B cell (primary cell): ENCODE data around the gene ALDH3B1. TPM values are rescaled to one million over a fixed set of nuclear protein-coding genes. Genes with fewer than 3 reads are reported as not detected.
A peak's percentile ranks its signal among the peaks of the same experiment; 100 is the strongest.

Source experiments
- ATAC-seq: fragments of 200-7000 bp; cut with Tn5 transposase; one replicate; pipeline ENCODE4 v1.10.0; 2021; ENCODE audit warnings: low read depth, mild to moderate bottlenecking, moderate number of reproducible peaks, moderate library complexity
- CTCF ChIA-PET: fragments of 350-600 bp; sonication (Branson Sonifier 250); formaldehyde crosslinking; loops from one replicate; lab custom pipeline; 2021; ENCODE audit warnings: antibody characterized with exemption, inconsistent platforms; lab: Charles Lee
- POLR2A ChIA-PET: fragments of 350-600 bp; sonication (Branson Sonifier 250); formaldehyde crosslinking; loops from one replicate; lab custom pipeline; 2021; ENCODE audit warnings: antibody characterized with exemption; lab: Charles Lee
- DNase-seq: peaks from one replicate; pipeline ENCODE4 v3.0.0; 2013
- H2AFZ ChIP-seq: 2 replicates; pipeline ENCODE4 v1.6.1; 2012; ENCODE audit warnings: mild to moderate bottlenecking, low read depth, low read length; ENCODE audit not compliant: insufficient read depth, poor library complexity, severe bottlenecking
- H3K27ac ChIP-seq, 2 donors: 1 replicate in 1 of 2; 2 replicates in 1 of 2; pipeline ENCODE4 v1.5.1; 2012 to 2013; ENCODE audit warnings: low read length in 2 of 2, mild to moderate bottlenecking in 2 of 2, moderate library complexity in 1 of 2
- H3K27me3 ChIP-seq, 4 experiments: fragments of 200-600 bp in 1 of 4; sonication (generic) in 1 of 4; replicated peaks in 1 of 4; 1 replicate in 2 of 4; 2 replicates in 2 of 4; pipeline versions ENCODE4 v1.6.1 to v1.7.0; 2013 to 2016; ENCODE audit warnings: low read length in 3 of 4, mild to moderate bottlenecking in 2 of 4, mixed read lengths in 1 of 4, moderate library complexity in 1 of 4; ENCODE audit not compliant: insufficient read depth in 4 of 4, control insufficient read depth in 3 of 4; ENCODE audit errors: control extremely low read depth in 1 of 4
- H3K36me3 ChIP-seq, 2 experiments: replicated peaks in 1 of 2; 1 replicate in 1 of 2; 2 replicates in 1 of 2; pipeline versions ENCODE4 v1.6.1 to v1.7.1; 2013; ENCODE audit warnings: low read length in 1 of 2; ENCODE audit not compliant: insufficient read depth in 2 of 2, control insufficient read depth in 1 of 2; ENCODE audit errors: control extremely low read depth in 1 of 2, extremely low read depth in 1 of 2
- H3K4me1 ChIP-seq, 2 donors: fragments of 200-600 bp in 1 of 2; sonication (generic) in 1 of 2; 1 replicate in 1 of 2; 2 replicates in 1 of 2; pipeline versions ENCODE4 v1.5.1 to v1.6.1; 2013 to 2017; ENCODE audit warnings: low read length in 2 of 2; ENCODE audit not compliant: control insufficient read depth in 2 of 2, insufficient read depth in 2 of 2
- H3K4me2 ChIP-seq: replicated peaks from 2 replicates; pipeline ENCODE3; 2012; ENCODE audit warnings: mild to moderate bottlenecking, low read depth, low read length; ENCODE audit not compliant: poor library complexity, severe bottlenecking
- H3K4me3 ChIP-seq, 5 experiments: fragments of 200-600 bp in 1 of 5; sonication (generic) in 1 of 5; 1 replicate in 3 of 5; 2 replicates in 2 of 5; pipeline versions ENCODE4 v1.5.1 to v1.7.0; 2011 to 2016; ENCODE audit warnings: low read length in 4 of 5, mild to moderate bottlenecking in 4 of 5, low read depth in 2 of 5, control low read depth in 1 of 5, moderate library complexity in 1 of 5; ENCODE audit not compliant: insufficient read depth in 1 of 5; ENCODE audit errors: control extremely low read depth in 1 of 5, extremely low read depth in 1 of 5
- H3K79me2 ChIP-seq: fragments of 200-600 bp; sonication (generic); one replicate; pipeline ENCODE4 v1.6.0; 2016; ENCODE audit warnings: low read length; ENCODE audit not compliant: control insufficient read depth, insufficient read depth
- H3K9ac ChIP-seq: fragments of 200-600 bp; sonication (generic); 2 replicates; pipeline ENCODE4 v1.6.1; 2017; ENCODE audit warnings: mild to moderate bottlenecking, low read length, moderate library complexity
- H3K9me3 ChIP-seq, 3 donors: one replicate each; pipeline versions ENCODE4 v1.6.1 to v1.7.1; 2013; ENCODE audit warnings: low read length in 2 of 3; ENCODE audit not compliant: control insufficient read depth in 2 of 3, insufficient read depth in 1 of 3; ENCODE audit errors: control extremely low read depth in 1 of 3
- H4K20me1 ChIP-seq: 2 replicates; pipeline ENCODE4 v1.6.0; 2012; ENCODE audit warnings: mild to moderate bottlenecking, low read length; ENCODE audit not compliant: insufficient read depth, control insufficient read depth, poor library complexity, severe bottlenecking
- H3K27ac Mint-ChIP-seq: one replicate; pipeline ENCODE4 v1.8.0; 2021; ENCODE audit warnings: mixed read lengths
- H3K27me3 Mint-ChIP-seq: one replicate; pipeline ENCODE4 v1.8.0; 2021; ENCODE audit warnings: mixed read lengths
- H3K4me1 Mint-ChIP-seq: one replicate; pipeline ENCODE4 v1.8.0; 2021; ENCODE audit warnings: mixed read lengths
- H3K4me3 Mint-ChIP-seq: one replicate; pipeline ENCODE4 v1.8.0; 2021; ENCODE audit warnings: mixed read lengths
- H3K9me3 Mint-ChIP-seq: one replicate; pipeline ENCODE4 v1.8.0; 2022; ENCODE audit warnings: mixed read lengths; ENCODE audit not compliant: insufficient read depth
- EZH2 ChIP-seq: IDR thresholded peaks from 2 replicates; pipeline ENCODE4 v1.6.1; 2012; ENCODE audit warnings: borderline replicate concordance, low read depth, mild to moderate bottlenecking, moderate library complexity, low read length; ENCODE audit not compliant: insufficient read depth, poor library complexity, severe bottlenecking
- WGBS: methylation state at CpG from one replicate; pipeline ENCODE4 v1.1.5; 2013; ENCODE audit warnings: missing lambda C conversion rate; ENCODE audit not compliant: insufficient coverage; 5-methylcytosine and 5-hydroxymethylcytosine counted together
- intact Hi-C: fragments of 100-400 bp; cut with micrococcal nuclease; formaldehyde crosslinking; loops from one replicate; pipeline ENCODE4 v1.10.0; 2022
- polyA plus RNA-seq: library from polyadenylated mRNA; depleted of rRNA; stranded (reverse); fragments of >200 nt; gene quantifications from 2 replicates; pipeline ENCODE4 v1.2.3, GENCODE V29; 2012
- total RNA-seq, 2 donors: library from RNA; stranded (reverse); fragments of 120-200 nt in 1 of 2; gene quantifications; 1 replicate in 1 of 2; 2 replicates in 1 of 2; pipeline versions ENCODE4 v1.2.3 to v1.2.4, GENCODE V29; 2013 to 2022
- TF ChIP-seq, protein P1 (sequence below): fragments of 200-600 bp; IDR thresholded peaks from one replicate; pipeline ENCODE4 v1.8.0; 2022; ENCODE audit warnings: antibody characterized with exemption, mild to moderate bottlenecking

The ALDH3B1 gene
- total and polyA plus RNA-seq, 2 donors (not counting 1 experiment from before 2014, with no cell fraction given) = 0.81 TPM

- Histone ChIP-seq H3K4me2 (peak overlapping the region; percentile 21), H3K4me1 (peaks cover 56 to 85% of the 10 kb centered on the region in 2 donors), H2AFZ (no peak overlapping the region), H3K9me3 (no peaks in the 10 kb centered on the region), H3K27me3 (no peaks in the 10 kb centered on the region), H3K4me3 (no peak overlapping the region), H3K79me2 (peaks cover 53% of the 10 kb centered on the region), H3K36me3 (peaks cover 5 to 65% of the 10 kb centered on the region in 2 experiments), H4K20me1 (peaks cover 62% of the 10 kb centered on the region), H3K27ac (peak overlapping the region; percentile 40 to 61), H3K9ac (no peak overlapping the region)
- H3K4me3 Mint-ChIP-seq = no peak overlapping the region
- POLR2A ChIA-PET = no interaction called here
- CTCF ChIA-PET = no interaction called here
- H3K27me3 Mint-ChIP-seq = no peaks in the 10 kb centered on the region
- peaks cover 58% of the 10 kb centered on the region for H3K4me1 Mint-ChIP-seq
- no peaks in the 10 kb centered on the region for H3K9me3 Mint-ChIP-seq
- H3K27ac Mint-ChIP-seq = peak overlapping the region; percentile 61
- intact Hi-C loops = no loop called here
- TF ChIP-seq EZH2 = no peak
- TF ChIP-seq, protein P1, sequence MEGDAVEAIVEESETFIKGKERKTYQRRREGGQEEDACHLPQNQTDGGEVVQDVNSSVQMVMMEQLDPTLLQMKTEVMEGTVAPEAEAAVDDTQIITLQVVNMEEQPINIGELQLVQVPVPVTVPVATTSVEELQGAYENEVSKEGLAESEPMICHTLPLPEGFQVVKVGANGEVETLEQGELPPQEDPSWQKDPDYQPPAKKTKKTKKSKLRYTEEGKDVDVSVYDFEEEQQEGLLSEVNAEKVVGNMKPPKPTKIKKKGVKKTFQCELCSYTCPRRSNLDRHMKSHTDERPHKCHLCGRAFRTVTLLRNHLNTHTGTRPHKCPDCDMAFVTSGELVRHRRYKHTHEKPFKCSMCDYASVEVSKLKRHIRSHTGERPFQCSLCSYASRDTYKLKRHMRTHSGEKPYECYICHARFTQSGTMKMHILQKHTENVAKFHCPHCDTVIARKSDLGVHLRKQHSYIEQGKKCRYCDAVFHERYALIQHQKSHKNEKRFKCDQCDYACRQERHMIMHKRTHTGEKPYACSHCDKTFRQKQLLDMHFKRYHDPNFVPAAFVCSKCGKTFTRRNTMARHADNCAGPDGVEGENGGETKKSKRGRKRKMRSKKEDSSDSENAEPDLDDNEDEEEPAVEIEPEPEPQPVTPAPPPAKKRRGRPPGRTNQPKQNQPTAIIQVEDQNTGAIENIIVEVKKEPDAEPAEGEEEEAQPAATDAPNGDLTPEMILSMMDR = no peak
- no peak for DNase-seq
- WGBS = 99% methylated on average over 13 of the region's 13 CpGs
- no peak for ATAC-seq
These were observed 10.9 kb upstream of the ALDH3B1 start for GRCh38 chr11:67999201-67999629.

- no peaks in the 10 kb centered on the region for H3K9me3 Mint-ChIP-seq
- Histone ChIP-seq H3K9ac (no peak overlapping the region), H3K4me3 (no peak overlapping the region), H3K4me2 (peak overlapping the region; percentile 21), H3K27me3 (no peaks in the 10 kb centered on the region), H2AFZ (no peak overlapping the region), H3K27ac (peak overlapping the region; percentile 40 to 61), H3K36me3 (peaks cover 5 to 64% of the 10 kb centered on the region in 2 experiments), H3K79me2 (peaks cover 58% of the 10 kb centered on the region), H3K9me3 (no peaks in the 10 kb centered on the region), H3K4me1 (peaks cover 57 to 85% of the 10 kb centered on the region in 2 donors), H4K20me1 (peaks cover 62% of the 10 kb centered on the region)
- H3K27ac Mint-ChIP-seq = peak overlapping the region; percentile 81
- TF ChIP-seq, protein P1 = no peak
- no peak for TF ChIP-seq EZH2
- intact Hi-C loops = loop anchor here (10.0 kb wide), 1 partner anchor 445 kb away; no protein-coding TSS in a partner anchor
- 100% methylated on average over 3 of the region's 5 CpGs for WGBS
- ATAC-seq (no peak), DNase-seq (no peak)
- H3K27me3 Mint-ChIP-seq = no peaks in the 10 kb centered on the region
- ChIA-PET CTCF (no interaction called here), POLR2A (no interaction called here)
- peaks cover 55% of the 10 kb centered on the region for H3K4me1 Mint-ChIP-seq
- no peak overlapping the region for H3K4me3 Mint-ChIP-seq
These were observed 10.4 kb upstream of the ALDH3B1 start for GRCh38 chr11:67999704-68000103.
